ENCODE data around the gene TSPAN11. TPM values are rescaled to one million over a fixed set of nuclear protein-coding genes. Genes with fewer than 3 reads are reported as not detected.
A peak's percentile ranks its signal among the peaks of the same experiment; 100 is the strongest.

TSPAN11 gene
- total and polyA plus RNA-seq, 4 donors: 9.3 to 48.6 (median 28.4) TPM

DNA sequence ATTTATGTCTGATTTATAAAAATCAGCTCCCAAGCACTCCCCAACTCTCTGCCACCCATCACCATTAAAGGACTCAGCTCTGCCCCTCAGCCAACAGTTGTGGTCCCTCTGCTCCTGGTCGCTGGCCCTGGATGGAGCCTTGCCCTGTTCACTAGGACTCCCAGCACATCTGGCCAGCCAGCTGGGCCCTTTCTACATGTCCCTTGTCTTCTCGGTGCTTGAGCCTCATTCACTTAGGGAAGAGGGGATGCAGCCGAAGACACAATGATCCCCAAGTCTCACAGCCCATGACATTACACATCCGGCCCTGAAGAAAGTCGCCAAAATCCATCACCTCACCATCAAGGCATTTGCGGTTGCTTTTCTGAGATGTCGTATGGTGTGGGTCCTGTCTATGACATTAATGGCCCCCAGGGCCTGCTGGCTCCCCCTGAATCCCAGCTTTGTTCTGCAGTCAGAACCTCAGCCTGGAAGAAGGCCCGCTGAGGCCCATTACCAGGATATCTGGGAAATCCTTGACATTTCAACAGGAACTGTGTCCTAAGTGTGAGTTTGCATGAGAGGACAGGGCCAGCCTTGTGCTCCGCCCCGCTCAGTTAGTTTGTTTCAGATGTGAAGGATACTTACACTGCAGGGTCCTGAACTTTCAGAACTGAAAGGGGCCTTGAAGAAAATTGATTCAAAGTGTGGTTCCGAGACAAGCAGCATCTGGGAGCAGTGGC lies 19.1 kb downstream of the TSPAN11 start:
- 72% methylated on average over 6 of the region's 11 CpGs for WGBS (ENCODE audit: insufficient coverage)
- Histone ChIP-seq H3K4me1 (ENCODE audit: control insufficient read depth, insufficient read depth, low read length) (peaks cover 16% of the 10 kb centered on the region), H3K27ac (ENCODE audit: low read depth, low read length) (peak overlapping the region; percentile 10), H3K4me3 (ENCODE audit: low read depth, low read length) (no peak overlapping the region), H3K9me3 (ENCODE audit: control insufficient read depth, insufficient read depth, low read length) (no peaks in the 10 kb centered on the region), H3K36me3 (ENCODE audit: control insufficient read depth, insufficient read depth, low read length) (no peaks in the 10 kb centered on the region), H3K27me3 (ENCODE audit: control insufficient read depth, insufficient read depth, low read length) (no peaks in the 10 kb centered on the region)
- DNase-seq (ENCODE audit: low read depth in 4 of 6, low spot score in 6 of 6): no peak

GRCh38 chr12:30952015-30952414 lies 25.5 kb downstream of the TSPAN11 start:
- no peak for DNase-seq (ENCODE audit: low read depth in 4 of 6, low spot score in 6 of 6)
- no peaks in the 10 kb centered on the region for H3K27me3 ChIP-seq (ENCODE audit: control insufficient read depth, insufficient read depth, low read length)
- 49% methylated on average over 4 of the region's 6 CpGs for WGBS (ENCODE audit: insufficient coverage)

GRCh38 chr12:30953257-30953656 lies 26.7 kb downstream of the TSPAN11 start:
- no peaks in the 10 kb centered on the region for H3K27me3 ChIP-seq (ENCODE audit: control insufficient read depth, insufficient read depth, low read length)
- peaks cover 2% of the 10 kb centered on the region for H3K9me3 ChIP-seq (ENCODE audit: control insufficient read depth, insufficient read depth, low read length)
- peaks cover 2% of the 10 kb centered on the region for H3K4me1 ChIP-seq (ENCODE audit: control insufficient read depth, insufficient read depth, low read length)
- WGBS (ENCODE audit: insufficient coverage): 89% methylated on average over 2 of the region's 2 CpGs
- no peak overlapping the region for H3K4me3 ChIP-seq (ENCODE audit: low read depth, low read length)
- H3K27ac ChIP-seq (ENCODE audit: low read depth, low read length): no peak overlapping the region
- H3K36me3 ChIP-seq (ENCODE audit: control insufficient read depth, insufficient read depth, low read length): no peaks in the 10 kb centered on the region
- DNase-seq (ENCODE audit: low read depth in 4 of 6, low spot score in 6 of 6): no peak

More at GRCh38 chr12:30952015-30952414, 25.5 kb downstream of the TSPAN11 start:
- Histone ChIP-seq H3K9me3 (ENCODE audit: control insufficient read depth, insufficient read depth, low read length) (peaks cover 2% of the 10 kb centered on the region), H3K4me3 (ENCODE audit: low read depth, low read length) (no peak overlapping the region), H3K36me3 (ENCODE audit: control insufficient read depth, insufficient read depth, low read length) (no peaks in the 10 kb centered on the region), H3K27ac (ENCODE audit: low read depth, low read length) (no peak overlapping the region), H3K4me1 (ENCODE audit: control insufficient read depth, insufficient read depth, low read length) (no peaks in the 10 kb centered on the region)

DNA sequence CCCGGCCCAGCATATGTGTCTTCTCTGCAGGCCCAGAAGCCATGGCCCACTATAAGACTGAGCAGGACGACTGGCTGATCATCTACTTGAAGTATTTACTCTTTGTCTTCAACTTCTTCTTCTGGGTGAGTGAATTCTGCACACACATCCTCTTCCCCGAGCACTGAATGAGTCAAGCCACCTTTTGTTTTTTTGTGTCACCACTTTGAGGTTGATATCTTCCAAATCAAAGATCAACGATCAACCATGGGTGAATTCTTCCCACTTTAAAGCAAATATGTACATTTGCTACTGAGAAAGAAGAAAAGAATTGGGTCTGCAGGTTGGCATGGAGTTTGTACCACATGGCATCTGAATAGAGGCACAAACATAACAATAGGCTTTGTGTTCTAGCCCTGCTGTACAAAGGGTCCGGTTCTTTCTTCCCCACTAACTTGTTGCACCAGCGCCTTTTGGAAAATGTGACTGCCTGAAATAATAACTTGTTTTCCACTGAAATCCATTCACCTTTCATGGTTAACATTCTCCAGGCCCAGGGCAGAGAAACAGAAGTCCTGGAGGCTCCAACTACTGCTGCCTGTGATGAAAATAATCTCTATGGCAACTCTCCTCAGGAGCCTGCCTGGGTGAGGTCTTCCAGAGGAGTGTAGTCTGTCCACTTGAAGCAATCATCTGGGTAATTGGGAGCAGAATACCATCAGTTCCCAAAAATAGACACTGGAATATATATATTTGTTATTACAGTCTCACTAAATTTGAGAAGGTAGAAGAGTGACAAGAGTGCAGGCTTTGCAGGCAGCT lies 27.6 kb downstream of the TSPAN11 start:
- peaks cover 2% of the 10 kb centered on the region for H3K9me3 ChIP-seq (ENCODE audit: control insufficient read depth, insufficient read depth, low read length)
- H3K27ac ChIP-seq (ENCODE audit: low read depth, low read length): no peak overlapping the region
- no peaks in the 10 kb centered on the region for H3K27me3 ChIP-seq (ENCODE audit: control insufficient read depth, insufficient read depth, low read length)
- peaks cover 6% of the 10 kb centered on the region for H3K36me3 ChIP-seq (ENCODE audit: control insufficient read depth, insufficient read depth, low read length)
- 74% methylated on average over 2 of the region's 6 CpGs for WGBS (ENCODE audit: insufficient coverage)
- no peak for DNase-seq (ENCODE audit: low read depth in 4 of 6, low spot score in 6 of 6)
- H3K4me3 ChIP-seq (ENCODE audit: low read depth, low read length): no peak overlapping the region
- peaks cover 6% of the 10 kb centered on the region for H3K4me1 ChIP-seq (ENCODE audit: control insufficient read depth, insufficient read depth, low read length)

DNA sequence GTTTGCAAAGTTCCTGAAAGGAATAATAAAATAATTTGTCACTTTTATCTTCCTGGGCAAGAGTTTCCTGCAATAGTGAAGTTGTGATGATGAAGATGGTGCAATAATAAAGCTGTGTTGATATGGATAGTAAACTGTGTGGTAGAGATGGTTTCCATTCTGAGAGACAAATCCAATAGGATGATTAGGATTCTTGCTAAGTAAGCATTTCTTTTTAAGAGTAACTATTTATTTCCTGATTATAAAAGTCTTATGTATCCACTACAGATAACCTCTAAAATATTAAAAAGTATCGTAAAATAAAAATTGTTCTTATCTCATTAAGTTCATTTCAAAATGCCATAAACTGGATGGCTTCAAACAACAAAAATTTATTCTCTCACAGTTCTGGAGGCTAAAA lies 28.7 kb downstream of the TSPAN11 start:
- Histone ChIP-seq H3K36me3 (ENCODE audit: control insufficient read depth, insufficient read depth, low read length) (peaks cover 10% of the 10 kb centered on the region), H3K27ac (ENCODE audit: low read depth, low read length) (no peak overlapping the region), H3K9me3 (ENCODE audit: control insufficient read depth, insufficient read depth, low read length) (peaks cover 2% of the 10 kb centered on the region), H3K27me3 (ENCODE audit: control insufficient read depth, insufficient read depth, low read length) (no peaks in the 10 kb centered on the region), H3K4me3 (ENCODE audit: low read depth, low read length) (no peak overlapping the region), H3K4me1 (ENCODE audit: control insufficient read depth, insufficient read depth, low read length) (peaks cover 6% of the 10 kb centered on the region)
- no peak for DNase-seq (ENCODE audit: low read depth in 4 of 6, low spot score in 6 of 6)
- no CpG with 5 or more reads among the region's 1 CpG for WGBS (ENCODE audit: insufficient coverage)

DNA sequence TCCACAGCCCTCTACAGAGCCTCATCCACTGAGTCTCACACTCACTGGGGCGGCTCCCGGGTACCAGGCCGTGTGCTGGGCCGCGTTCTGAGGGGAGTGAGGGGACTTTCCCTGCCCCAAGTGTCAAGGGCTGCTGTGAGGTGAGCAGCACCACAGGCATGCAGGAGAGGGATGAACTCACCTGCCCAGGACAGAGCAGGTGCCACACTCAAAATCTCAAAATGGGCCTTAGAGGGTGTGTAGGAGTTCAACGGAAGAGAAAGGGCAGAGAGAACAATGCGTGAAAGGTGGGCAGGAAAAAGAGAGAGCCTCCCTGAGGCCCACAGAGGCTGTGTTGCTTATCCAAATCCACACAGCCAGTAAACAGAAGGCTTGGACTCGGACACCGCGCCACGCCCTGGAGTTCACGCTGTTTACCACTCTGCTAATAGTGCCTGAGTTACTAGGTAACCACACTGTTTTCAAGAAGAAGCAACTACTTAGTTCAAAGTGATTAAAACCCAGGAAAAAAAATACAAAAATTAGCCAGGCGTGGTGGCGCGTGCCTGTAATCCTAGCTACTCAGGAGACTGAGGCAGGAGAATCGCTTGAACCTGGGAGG lies 32.7 kb downstream of the TSPAN11 start:
- Histone ChIP-seq H3K27me3 (ENCODE audit: control insufficient read depth, insufficient read depth, low read length) (no peaks in the 10 kb centered on the region), H3K36me3 (ENCODE audit: control insufficient read depth, insufficient read depth, low read length) (peaks cover 20% of the 10 kb centered on the region), H3K4me3 (ENCODE audit: low read depth, low read length) (no peak overlapping the region), H3K4me1 (ENCODE audit: control insufficient read depth, insufficient read depth, low read length) (peaks cover 6% of the 10 kb centered on the region), H3K9me3 (ENCODE audit: control insufficient read depth, insufficient read depth, low read length) (peaks cover 2% of the 10 kb centered on the region), H3K27ac (ENCODE audit: low read depth, low read length) (no peak overlapping the region)
- WGBS (ENCODE audit: insufficient coverage): 97% methylated on average over 14 of the region's 16 CpGs
- DNase-seq (ENCODE audit: low read depth in 4 of 6, low spot score in 6 of 6): no peak

DNA sequence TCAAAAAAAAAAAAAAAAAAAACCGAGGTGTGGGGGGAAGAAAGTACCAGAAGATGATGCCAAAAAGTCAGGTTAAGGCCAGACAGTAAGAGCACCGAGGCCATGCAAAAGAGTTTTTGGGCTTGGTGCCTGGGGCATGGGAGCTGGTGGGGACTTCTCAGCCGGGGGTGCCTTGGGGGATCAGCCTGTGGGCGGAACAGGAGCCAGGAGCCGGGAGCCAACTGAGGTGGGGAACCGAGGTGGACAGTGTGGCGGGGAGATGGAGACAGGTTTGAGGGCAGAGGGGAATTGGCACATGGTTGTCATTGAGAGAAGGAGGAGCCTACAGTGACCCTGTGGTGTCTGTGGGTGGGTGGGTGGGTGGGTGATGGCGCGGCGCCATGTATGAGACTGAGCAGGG lies 33.2 kb downstream of the TSPAN11 start:
- H3K4me1 ChIP-seq (ENCODE audit: control insufficient read depth, insufficient read depth, low read length): peaks cover 6% of the 10 kb centered on the region
- H3K4me3 ChIP-seq (ENCODE audit: low read depth, low read length): no peak overlapping the region
- no peak overlapping the region for H3K27ac ChIP-seq (ENCODE audit: low read depth, low read length)
- peaks cover 2% of the 10 kb centered on the region for H3K9me3 ChIP-seq (ENCODE audit: control insufficient read depth, insufficient read depth, low read length)
- H3K36me3 ChIP-seq (ENCODE audit: control insufficient read depth, insufficient read depth, low read length): peaks cover 20% of the 10 kb centered on the region
- H3K27me3 ChIP-seq (ENCODE audit: control insufficient read depth, insufficient read depth, low read length): no peaks in the 10 kb centered on the region
- DNase-seq (ENCODE audit: low read depth in 4 of 6, low spot score in 6 of 6): no peak
- 95% methylated on average over 6 of the region's 10 CpGs for WGBS (ENCODE audit: insufficient coverage)

- H3K9me3 ChIP-seq (ENCODE audit: control insufficient read depth, insufficient read depth, low read length): no peaks in the 10 kb centered on the region
- no peak for DNase-seq (ENCODE audit: low read depth in 4 of 6, low spot score in 6 of 6)
- WGBS (ENCODE audit: insufficient coverage): 90% methylated on average over 2 of the region's 3 CpGs
- H3K4me3 ChIP-seq (ENCODE audit: low read depth, low read length): no peak overlapping the region
- no peak overlapping the region for H3K27ac ChIP-seq (ENCODE audit: low read depth, low read length)
- H3K36me3 ChIP-seq (ENCODE audit: control insufficient read depth, insufficient read depth, low read length): peaks cover 29% of the 10 kb centered on the region
- H3K27me3 ChIP-seq (ENCODE audit: control insufficient read depth, insufficient read depth, low read length): no peaks in the 10 kb centered on the region
- H3K4me1 ChIP-seq (ENCODE audit: control insufficient read depth, insufficient read depth, low read length): peaks cover 6% of the 10 kb centered on the region
Measured at GRCh38 chr12:30961030-30961429, 34.5 kb downstream of the TSPAN11 start.

GRCh38 chr12:30962047-30962446 lies 35.5 kb downstream of the TSPAN11 start:
- H3K4me3 ChIP-seq (ENCODE audit: low read depth, low read length): no peak overlapping the region
- H3K4me1 ChIP-seq (ENCODE audit: control insufficient read depth, insufficient read depth, low read length): peaks cover 6% of the 10 kb centered on the region
- peaks cover 35% of the 10 kb centered on the region for H3K36me3 ChIP-seq (ENCODE audit: control insufficient read depth, insufficient read depth, low read length)
- no peak for DNase-seq (ENCODE audit: low read depth in 4 of 6, low spot score in 6 of 6)
- no CpG with 5 or more reads among the region's 2 CpGs for WGBS (ENCODE audit: insufficient coverage)
- no peaks in the 10 kb centered on the region for H3K27me3 ChIP-seq (ENCODE audit: control insufficient read depth, insufficient read depth, low read length)
- no peaks in the 10 kb centered on the region for H3K9me3 ChIP-seq (ENCODE audit: control insufficient read depth, insufficient read depth, low read length)
- H3K27ac ChIP-seq (ENCODE audit: low read depth, low read length): no peak overlapping the region
